NCI-H1417 (cell line): ENCODE data around the gene CERKL.

ENCODE experiments used
- DNase-seq, 3 experiments: peaks; one replicate each; lab custom pipeline; 2025; lab: John Stamatoyannopoulos, UW

CERKL gene

GRCh38 chr2:181626671-181627070 is 30.2 kb downstream of the CERKL start:
- no peak for DNase-seq

- no peak for DNase-seq
Measured at GRCh38 chr2:181623159-181623558, 33.7 kb downstream of the CERKL start.

- DNase-seq, result no peak
Measured at GRCh38 chr2:181621779-181622490, 35.0 kb downstream of the CERKL start.

GRCh38 chr2:181619516-181619915 is 37.4 kb downstream of the CERKL start:
- DNase-seq, result no peak

GRCh38 chr2:181616715-181617114 is 40.2 kb downstream of the CERKL start:
- DNase-seq, result no peak

GRCh38 chr2:181614874-181615638 is 41.8 kb downstream of the CERKL start:
- DNase-seq, result peak in 1 of 3 experiments; percentile 24

- no peak for DNase-seq
Measured at GRCh38 chr2:181613241-181613640, 43.7 kb downstream of the CERKL start.

GRCh38 chr2:181607629-181608590 is 49.0 kb downstream of the CERKL start:
- no peak for DNase-seq

GRCh38 chr2:181605889-181606837 is 50.7 kb downstream of the CERKL start:
- no peak for DNase-seq

GRCh38 chr2:181602017-181602416 is 54.9 kb downstream of the CERKL start:
- no peak for DNase-seq

- DNase-seq, result peak in 1 of 3 experiments; percentile 12
Measured at GRCh38 chr2:181596556-181596955, 60.3 kb downstream of the CERKL start.

- DNase-seq, result no peak
Measured at GRCh38 chr2:181594322-181594721, 62.6 kb downstream of the CERKL start.

- DNase-seq, result no peak
Measured at GRCh38 chr2:181589779-181590178, 67.1 kb downstream of the CERKL start.

- no peak for DNase-seq
Measured at GRCh38 chr2:181588546-181588945, 68.4 kb downstream of the CERKL start.

- peak; percentile 34 to 92 (median 79) for DNase-seq
Measured at GRCh38 chr2:181586569-181587081, 70.3 kb downstream of the CERKL start.

GRCh38 chr2:181585732-181586131 is 71.2 kb downstream of the CERKL start:
- DNase-seq, result peak in 1 of 3 experiments; percentile 46

- no peak for DNase-seq
Measured at GRCh38 chr2:181581534-181581933, 75.4 kb downstream of the CERKL start.

- DNase-seq, result no peak
Measured at GRCh38 chr2:181578829-181579228, 78.1 kb downstream of the CERKL start.

GRCh38 chr2:181576431-181576830 is 80.5 kb downstream of the CERKL start:
- no peak for DNase-seq

- DNase-seq, result peak in 1 of 3 experiments; percentile 55
Measured at GRCh38 chr2:181575650-181576025, 81.3 kb downstream of the CERKL start.
